IMR-90 (cell line): ENCODE measurements around the gene KLHDC3. TPM values are rescaled to one million over a fixed set of nuclear protein-coding genes. Genes with fewer than 3 reads are reported as not detected.

Experiments used
- ATAC-seq: fragments of 200-7000 bp; cut with Tn5 transposase; 2 replicates; pipeline ENCODE4 v1.9.1; 2020; ENCODE audit warnings: low read depth, mild to moderate bottlenecking, moderate library complexity
- BruUV-seq: library from RNA; stranded (reverse); fragments of 400-500 nt; replicated peaks from 2 replicates; lab custom pipeline; 2021; lab: Mats Ljungman, UMichigan
- CTCF ChIA-PET: fragments of 300-600 bp; formaldehyde crosslinking; extraction: SDS; loops from one replicate; lab custom pipeline; 2021; ENCODE audit warnings: antibody characterized with exemption; lab: Yijun Ruan, JAX
- POLR2A ChIA-PET: fragments of 300-600 bp; sonication (Branson Sonifier 250); formaldehyde crosslinking; loops from one replicate; lab custom pipeline; 2022; ENCODE audit warnings: antibody characterized with exemption; ENCODE audit not compliant: unreplicated experiment; lab: Charles Lee
- DNase-seq: peaks from one replicate; pipeline ENCODE4 v3.0.0; 2013
- H2AFZ ChIP-seq: replicated peaks from 2 replicates; pipeline ENCODE3; 2013; ENCODE audit warnings: low read length, mild to moderate bottlenecking; ENCODE audit not compliant: poor library complexity
- H2AK5ac ChIP-seq: 2 replicates; pipeline ENCODE4 v1.6.1; 2013; ENCODE audit warnings: low read depth, low read length, inconsistent platforms
- H2AK9ac ChIP-seq: replicated peaks from 2 replicates; pipeline ENCODE3; 2013; ENCODE audit warnings: mild to moderate bottlenecking, low read depth, low read length, moderate library complexity; ENCODE audit not compliant: poor library complexity
- H2BK120ac ChIP-seq: 2 replicates; pipeline ENCODE4 v1.6.1; 2013; ENCODE audit warnings: low read depth, low read length, inconsistent platforms
- H2BK15ac ChIP-seq: 3 replicates; pipeline ENCODE4 v1.6.1; 2013; ENCODE audit warnings: low read depth, low read length, inconsistent platforms
- H2BK20ac ChIP-seq: 2 replicates; pipeline ENCODE4 v1.6.1; 2013; ENCODE audit warnings: low read depth, mild to moderate bottlenecking, inconsistent platforms, low read length, moderate library complexity
- H2BK5ac ChIP-seq: 2 replicates; pipeline ENCODE4 v1.6.1; 2013; ENCODE audit warnings: mild to moderate bottlenecking, low read depth, low read length, inconsistent platforms; ENCODE audit not compliant: poor library complexity, severe bottlenecking
- H3K14ac ChIP-seq: replicated peaks from 2 replicates; pipeline ENCODE4 v1.6.1; 2013; ENCODE audit warnings: low read depth, low read length, inconsistent platforms
- H3K18ac ChIP-seq: 2 replicates; pipeline ENCODE4 v1.6.1; 2013; ENCODE audit warnings: low read depth, low read length, control low read depth
- H3K23ac ChIP-seq: 2 replicates; pipeline ENCODE4 v1.6.1; 2013; ENCODE audit warnings: low read depth, low read length, inconsistent platforms
- H3K27ac ChIP-seq: 2 replicates; pipeline ENCODE4 v1.5.1; 2013; ENCODE audit warnings: mild to moderate bottlenecking, control low read depth, low read length; ENCODE audit not compliant: insufficient read depth
- H3K27me3 ChIP-seq: 2 replicates; pipeline ENCODE4 v1.6.1; 2013; ENCODE audit warnings: low read length; ENCODE audit not compliant: control insufficient read depth, insufficient read depth
- H3K36me3 ChIP-seq: 2 replicates; pipeline ENCODE4 v1.6.1; 2013; ENCODE audit warnings: low read length, mixed read lengths; ENCODE audit not compliant: control insufficient read depth, insufficient read depth
- H3K4ac ChIP-seq: 2 replicates; pipeline ENCODE4 v1.6.1; 2013; ENCODE audit warnings: low read depth, low read length, inconsistent platforms
- H3K4me1 ChIP-seq: 2 replicates; pipeline ENCODE4 v1.6.1; 2013; ENCODE audit warnings: low read length, mixed read lengths; ENCODE audit not compliant: control insufficient read depth, insufficient read depth
- H3K4me2 ChIP-seq: 2 replicates; pipeline ENCODE4 v1.6.1; 2013; ENCODE audit warnings: low read depth, mild to moderate bottlenecking, control low read depth, low read length, moderate library complexity
- H3K4me3 ChIP-seq: 2 replicates; pipeline ENCODE4 v1.5.1; 2013; ENCODE audit warnings: low read depth, mild to moderate bottlenecking, control low read depth, low read length, moderate library complexity; ENCODE audit not compliant: insufficient read depth
- H3K56ac ChIP-seq: 2 replicates; pipeline ENCODE4 v1.6.1; 2013; ENCODE audit warnings: low read length, inconsistent platforms; ENCODE audit not compliant: insufficient read depth; ENCODE audit errors: extremely low read depth
- H3K79me1 ChIP-seq, 2 experiments: 2 replicates each; pipeline ENCODE4 v1.6.1; 2013; ENCODE audit warnings: low read length in 2 of 2, inconsistent platforms in 1 of 2, low read depth in 1 of 2
- H3K9ac ChIP-seq: 2 replicates; pipeline ENCODE4 v1.6.1; 2013; ENCODE audit warnings: low read depth, low read length, control low read depth
- H3K9me1 ChIP-seq: 2 replicates; pipeline ENCODE4 v1.6.1; 2013; ENCODE audit warnings: low read length, inconsistent platforms; ENCODE audit not compliant: insufficient read depth
- H3K9me3 ChIP-seq: 2 replicates; pipeline ENCODE4 v1.6.1; 2013; ENCODE audit warnings: low read length; ENCODE audit not compliant: control insufficient read depth, insufficient read depth
- H4K20me1 ChIP-seq: 2 replicates; pipeline ENCODE4 v1.6.1; 2013; ENCODE audit warnings: low read length, inconsistent platforms; ENCODE audit not compliant: insufficient read depth
- H4K5ac ChIP-seq: 2 replicates; pipeline ENCODE4 v1.6.1; 2013; ENCODE audit warnings: mild to moderate bottlenecking, low read depth, low read length, control low read depth
- H4K8ac ChIP-seq, 2 experiments: 2 replicates each; pipeline ENCODE4 v1.6.1; 2013; ENCODE audit warnings: low read depth in 2 of 2, low read length in 2 of 2, control low read depth in 1 of 2, inconsistent platforms in 1 of 2
- H4K91ac ChIP-seq: 2 replicates; pipeline ENCODE4 v1.6.1; 2013; ENCODE audit warnings: low read depth, low read length, inconsistent platforms; ENCODE audit not compliant: insufficient read depth
- BHLHE40 ChIP-seq: fragments of 150-350 bp; IDR thresholded peaks from 2 replicates; pipeline ENCODE4 v1.6.1; 2016; ENCODE audit warnings: mild to moderate bottlenecking, low read depth, low read length
- CEBPB ChIP-seq: IDR thresholded peaks from 2 replicates; pipeline ENCODE4 v1.6.1; 2012; ENCODE audit warnings: low read depth, low read length, improper control_type of control experiment
- CHD1 ChIP-seq: IDR thresholded peaks from 2 replicates; pipeline ENCODE4 v1.6.1; 2012; ENCODE audit warnings: low read depth, low read length, improper control_type of control experiment
- ELK1 ChIP-seq: fragments of 150-350 bp; IDR thresholded peaks from 2 replicates; pipeline ENCODE4 v1.6.1; 2016; ENCODE audit warnings: low read depth, mild to moderate bottlenecking, low read length, moderate library complexity, borderline replicate concordance
- FOS ChIP-seq: fragments of 150-350 bp; IDR thresholded peaks from 2 replicates; pipeline ENCODE4 v1.6.1; 2016; ENCODE audit warnings: low read depth, low read length
- MAFK ChIP-seq: IDR thresholded peaks from 2 replicates; pipeline ENCODE4 v1.6.1; 2012; ENCODE audit warnings: low read depth, low read length, improper control_type of control experiment
- MAZ ChIP-seq: IDR thresholded peaks from 2 replicates; pipeline ENCODE4 v1.6.1; 2012; ENCODE audit warnings: low read depth, mild to moderate bottlenecking, low read length, improper control_type of control experiment, moderate library complexity, borderline replicate concordance
- MXI1 ChIP-seq: IDR thresholded peaks from 2 replicates; pipeline ENCODE4 v1.6.1; 2012; ENCODE audit warnings: low read depth, mild to moderate bottlenecking, low read length, moderate library complexity, borderline replicate concordance
- RCOR1 ChIP-seq: IDR thresholded peaks from 2 replicates; pipeline ENCODE4 v1.6.1; 2012; ENCODE audit warnings: mild to moderate bottlenecking, low read length, improper control_type of control experiment; ENCODE audit not compliant: insufficient replicate concordance
- RFX5 ChIP-seq: IDR thresholded peaks from 2 replicates; pipeline ENCODE4 v1.8.0; 2012; ENCODE audit warnings: low read depth, mild to moderate bottlenecking, low read length, moderate library complexity
- SMC3 ChIP-seq: fragments of 150-350 bp; IDR thresholded peaks from 2 replicates; pipeline ENCODE4 v1.6.1; 2016; ENCODE audit warnings: low read depth, mild to moderate bottlenecking, antibody characterized with exemption, low read length, moderate library complexity
- USF2 ChIP-seq: fragments of 150-350 bp; IDR thresholded peaks from 2 replicates; pipeline ENCODE4 v1.6.1; 2017; ENCODE audit warnings: mild to moderate bottlenecking, antibody characterized with exemption, low read length, low read depth
- WGBS, 2 experiments: methylation state at CpG; one replicate each; pipeline versions ENCODE4 v1.1.5 to v1.1.7; 2013; ENCODE audit warnings: missing lambda C conversion rate in 2 of 2; ENCODE audit not compliant: insufficient read length in 1 of 2; ENCODE audit errors: extremely low coverage in 2 of 2; 5-methylcytosine and 5-hydroxymethylcytosine counted together
- dilution Hi-C: fragments of 300-500 bp; cut with HindIII; formaldehyde crosslinking; loops from one replicate; pipeline ENCODE4 v1.14.3; 2018; ENCODE audit warnings: low sequenced_read_pairs; ENCODE audit not compliant: unreplicated experiment
- in situ Hi-C: fragments of 300-500 bp; cut with MboI; formaldehyde crosslinking; loops from 3 replicates; pipeline ENCODE4 v1.14.3; 2019; ENCODE audit warnings: low sequenced_read_pairs, inconsistent platforms, mixed read lengths
- intact Hi-C: fragments of 100-400 bp; cut with micrococcal nuclease; formaldehyde crosslinking; loops from 2 replicates; pipeline ENCODE4 v1.10.0; 2022
- polyA plus RNA-seq, 3 experiments: library from polyadenylated mRNA; depleted of rRNA; stranded (reverse); fragments of >200 nt; gene quantifications; 2 replicates each; pipeline ENCODE4 v1.2.3, GENCODE V29; 2012; ENCODE audit warnings: low replicate concordance in 1 of 3
- total RNA-seq: library from RNA; depleted of rRNA; stranded (reverse); fragments of >200 nt; gene quantifications from 2 replicates; pipeline ENCODE4 v1.2.3, GENCODE V29; 2012

KLHDC3 gene
- total and polyA plus RNA-seq, 2 of the 4 experiments (the other 2 are of a cell fraction), result 57.1 to 76.0 TPM

GRCh38 chr6:43013097-43013842 lies 779 bp upstream of the KLHDC3 start (continued):
- TF ChIP-seq MAZ, result no peak

GRCh38 chr6:43014434-43014909 lies 423 bp downstream of the KLHDC3 start:
- Histone ChIP-seq H3K4me3 (peak overlapping the region; percentile 84), H4K91ac (peak overlapping the region; percentile 95), H3K27ac (peak overlapping the region; percentile 88), H4K20me1 (no peaks in the 10 kb centered on the region; the same call in 1 of the 2 replicates), H4K5ac (peak overlapping the region; percentile 77), H2BK120ac (peak overlapping the region; percentile 18; the same call in 1 of the 2 replicates), H3K4ac (peak overlapping the region; percentile 93), H3K4me2 (peak overlapping the region; percentile 90), H2BK5ac (peak overlapping the region; percentile 83), H3K36me3 (peaks cover 41% of the 10 kb centered on the region), H3K18ac (peak overlapping the region; percentile 31), H2AFZ (peak overlapping the region; percentile 94), H3K9me3 (no peaks in the 10 kb centered on the region), H4K8ac (peak overlapping the region; percentile 78 to 95), H3K14ac (peak overlapping the region; percentile 96), H3K27me3 (no peaks in the 10 kb centered on the region), H2BK15ac (no peak overlapping the region; the same call in 2 of the 3 replicates), H3K79me1 (peaks cover 9 to 68% of the 10 kb centered on the region in 2 experiments; a peak in 2 of 4 replicates), H3K9me1 (peaks cover 3% of the 10 kb centered on the region), H3K4me1 (peaks cover 8% of the 10 kb centered on the region), H2BK20ac (no peak overlapping the region), H2AK9ac (peak overlapping the region; percentile 99), H3K56ac (peak overlapping the region; percentile 88), H3K9ac (peak overlapping the region; percentile 96), H2AK5ac (peak overlapping the region; percentile 98), H3K23ac (peak overlapping the region; percentile 70)
- ATAC-seq, result peak; percentile 5; the same call in 1 of the 2 replicates
- in situ Hi-C loops (no loop called here), dilution Hi-C loops (no loop called here), intact Hi-C loops (loop anchor here (2.0 kb wide), 2 partner anchors 114 to 128 kb away; no protein-coding TSS in a partner anchor)
- no TSS peak for BruUV-seq
- 0% methylated on average over 1 of the region's 7 CpGs; no CpG with 5 or more reads in 1 of the 2 experiments for WGBS, 2 experiments
- ChIA-PET POLR2A (interaction anchor here (0.9 to 1.2 kb wide), 2 partner anchors 10 to 160 kb away, joined by 3 read pairs; no protein-coding TSS in a partner anchor), CTCF (interaction anchor here (0.6 to 1.1 kb wide), 2 partner anchors 16 to 18 kb away, joined by 3 read pairs; no protein-coding TSS in a partner anchor)
- peak; percentile 45 for DNase-seq
- TF ChIP-seq CHD1 (no peak), ELK1 (no peak), MAZ (no peak), BHLHE40 (no peak), USF2 (no peak), RCOR1 (no peak), RFX5 (no peak), MXI1 (no peak), FOS (no peak), CEBPB (no peak), MAFK (no peak), SMC3 (no peak)
